PFSK-1 (cell line): ENCODE measurements around the gene MBOAT7.

Experiments used
- FOXP2 ChIP-seq: optimal IDR thresholded peaks from 2 replicates; pipeline ENCODE3; 2011; ENCODE audit warnings: borderline replicate concordance, control low read depth, inconsistent platforms; ENCODE audit not compliant: insufficient read depth; ENCODE audit errors: extremely low read length, extremely low read depth
- SIN3A ChIP-seq: IDR thresholded peaks from 2 replicates; pipeline ENCODE4 v1.6.1; 2012; ENCODE audit warnings: mild to moderate bottlenecking, low read length, moderate library complexity, borderline replicate concordance; ENCODE audit not compliant: insufficient read depth
- TAF1 ChIP-seq: IDR thresholded peaks from 2 replicates; pipeline ENCODE4 v1.6.1; 2012; ENCODE audit warnings: low read length, control low read depth, borderline replicate concordance; ENCODE audit not compliant: insufficient read depth
- TF ChIP-seq, protein P1 (sequence below), 2 experiments: IDR thresholded peaks; 2 replicates each; pipeline versions ENCODE4 v1.6.1 to v1.8.0; 2011 to 2012; ENCODE audit warnings: low read depth in 2 of 2, low read length in 2 of 2, control low read depth in 1 of 2, inconsistent platforms in 1 of 2, mild to moderate bottlenecking in 1 of 2, moderate library complexity in 1 of 2; ENCODE audit not compliant: insufficient read depth in 1 of 2

DNA sequence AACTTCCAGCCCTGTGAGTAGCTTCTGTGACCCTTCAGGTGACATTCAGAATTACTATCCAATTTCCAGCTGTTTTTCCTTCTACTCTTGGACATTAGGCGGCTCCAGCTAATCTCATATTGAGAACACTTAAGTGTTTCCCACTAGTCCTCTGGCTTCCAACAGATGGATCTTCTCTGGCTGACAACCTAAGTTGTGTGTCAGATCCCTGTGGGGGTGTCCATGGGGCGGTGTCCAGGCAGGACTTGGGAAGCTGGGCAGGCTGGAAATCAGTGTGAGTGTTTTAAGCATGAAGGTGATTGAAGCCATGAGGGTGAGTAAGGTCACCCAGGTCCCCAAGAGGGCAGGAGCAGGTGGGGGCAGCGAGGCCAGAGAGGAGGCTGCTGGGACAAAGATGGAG, 41.7 kb downstream of the MBOAT7 start:
- TF ChIP-seq TAF1 (no peak), SIN3A (no peak), FOXP2 (no peak)
- TF ChIP-seq, protein P1, sequence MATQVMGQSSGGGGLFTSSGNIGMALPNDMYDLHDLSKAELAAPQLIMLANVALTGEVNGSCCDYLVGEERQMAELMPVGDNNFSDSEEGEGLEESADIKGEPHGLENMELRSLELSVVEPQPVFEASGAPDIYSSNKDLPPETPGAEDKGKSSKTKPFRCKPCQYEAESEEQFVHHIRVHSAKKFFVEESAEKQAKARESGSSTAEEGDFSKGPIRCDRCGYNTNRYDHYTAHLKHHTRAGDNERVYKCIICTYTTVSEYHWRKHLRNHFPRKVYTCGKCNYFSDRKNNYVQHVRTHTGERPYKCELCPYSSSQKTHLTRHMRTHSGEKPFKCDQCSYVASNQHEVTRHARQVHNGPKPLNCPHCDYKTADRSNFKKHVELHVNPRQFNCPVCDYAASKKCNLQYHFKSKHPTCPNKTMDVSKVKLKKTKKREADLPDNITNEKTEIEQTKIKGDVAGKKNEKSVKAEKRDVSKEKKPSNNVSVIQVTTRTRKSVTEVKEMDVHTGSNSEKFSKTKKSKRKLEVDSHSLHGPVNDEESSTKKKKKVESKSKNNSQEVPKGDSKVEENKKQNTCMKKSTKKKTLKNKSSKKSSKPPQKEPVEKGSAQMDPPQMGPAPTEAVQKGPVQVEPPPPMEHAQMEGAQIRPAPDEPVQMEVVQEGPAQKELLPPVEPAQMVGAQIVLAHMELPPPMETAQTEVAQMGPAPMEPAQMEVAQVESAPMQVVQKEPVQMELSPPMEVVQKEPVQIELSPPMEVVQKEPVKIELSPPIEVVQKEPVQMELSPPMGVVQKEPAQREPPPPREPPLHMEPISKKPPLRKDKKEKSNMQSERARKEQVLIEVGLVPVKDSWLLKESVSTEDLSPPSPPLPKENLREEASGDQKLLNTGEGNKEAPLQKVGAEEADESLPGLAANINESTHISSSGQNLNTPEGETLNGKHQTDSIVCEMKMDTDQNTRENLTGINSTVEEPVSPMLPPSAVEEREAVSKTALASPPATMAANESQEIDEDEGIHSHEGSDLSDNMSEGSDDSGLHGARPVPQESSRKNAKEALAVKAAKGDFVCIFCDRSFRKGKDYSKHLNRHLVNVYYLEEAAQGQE (IDR thresholded peaks at IDR 0.05; ENCODE audit: insufficient read depth in 1 of 2, low read depth in 2 of 2, low read length in 2 of 2), result no peak
